Astrocyte (in vitro differentiated cells and primary cell): Measurements from ENCODE around the gene ARHGEF10L. TPM values are rescaled to one million over a fixed set of nuclear protein-coding genes. Genes with fewer than 3 reads are reported as not detected.

Experiments
- DNase-seq: peaks from one replicate; pipeline ENCODE4 v3.0.0-alpha.2; 2010; ENCODE audit warnings: low read depth
- FAIRE-seq: peaks from 2 replicates; lab custom pipeline; 2011; peaks lifted over from hg19 to GRCh38; lab: Jason Lieb, UNC
- H2AFZ ChIP-seq: 2 replicates; pipeline ENCODE4 v1.6.0; 2012; ENCODE audit warnings: low read depth, low read length, inconsistent platforms
- H3K27ac ChIP-seq: 2 replicates; pipeline ENCODE4 v1.5.1; 2011; ENCODE audit warnings: low read depth, low read length, inconsistent platforms
- H3K27me3 ChIP-seq: 2 replicates; pipeline ENCODE4 v1.6.0; 2011; ENCODE audit warnings: low read length, inconsistent platforms; ENCODE audit not compliant: insufficient read depth
- H3K36me3 ChIP-seq: 2 replicates; pipeline ENCODE4 v1.5.1; 2011; ENCODE audit warnings: low read length, inconsistent platforms; ENCODE audit not compliant: insufficient read depth
- H3K4me1 ChIP-seq: 2 replicates; pipeline ENCODE4 v1.5.1; 2011; ENCODE audit warnings: low read length, inconsistent platforms; ENCODE audit not compliant: insufficient read depth
- H3K4me2 ChIP-seq: 2 replicates; pipeline ENCODE4 v1.6.0; 2012; ENCODE audit warnings: low read length, inconsistent platforms
- H3K4me3 ChIP-seq: 2 replicates; pipeline ENCODE4 v1.5.1; 2011; ENCODE audit warnings: low read depth, mild to moderate bottlenecking, low read length, inconsistent platforms; ENCODE audit not compliant: insufficient read depth
- H3K79me2 ChIP-seq: 2 replicates; pipeline ENCODE4 v1.6.0; 2012; ENCODE audit warnings: mild to moderate bottlenecking, low read length, inconsistent platforms; ENCODE audit not compliant: insufficient read depth
- H3K9ac ChIP-seq: 2 replicates; pipeline ENCODE4 v1.6.0; 2012; ENCODE audit warnings: mild to moderate bottlenecking, low read length, inconsistent platforms
- H3K9me3 ChIP-seq: 2 replicates; pipeline ENCODE4 v1.5.1; 2012; ENCODE audit warnings: low read depth, mild to moderate bottlenecking, low read length, inconsistent platforms; ENCODE audit not compliant: insufficient read depth
- H4K20me1 ChIP-seq: 2 replicates; pipeline ENCODE4 v1.6.0; 2012; ENCODE audit warnings: low read length, inconsistent platforms; ENCODE audit not compliant: insufficient read depth
- H3K27ac Mint-ChIP-seq: one replicate; pipeline ENCODE4 v1.8.0; 2021; ENCODE audit warnings: mild to moderate bottlenecking, mixed read lengths; ENCODE audit not compliant: unreplicated experiment
- H3K27me3 Mint-ChIP-seq: one replicate; pipeline ENCODE4 v1.8.0; 2021; ENCODE audit warnings: low read depth, mixed read lengths; ENCODE audit not compliant: unreplicated experiment
- H3K36me3 Mint-ChIP-seq: one replicate; pipeline ENCODE4 v1.8.0; 2021; ENCODE audit warnings: low read depth, mixed read lengths; ENCODE audit not compliant: unreplicated experiment
- H3K4me1 Mint-ChIP-seq: one replicate; pipeline ENCODE4 v1.8.0; 2021; ENCODE audit warnings: low read depth, mixed read lengths; ENCODE audit not compliant: unreplicated experiment
- H3K4me3 Mint-ChIP-seq: one replicate; pipeline ENCODE4 v1.8.0; 2021; ENCODE audit warnings: mild to moderate bottlenecking, moderate library complexity, mixed read lengths; ENCODE audit not compliant: unreplicated experiment
- H3K9me3 Mint-ChIP-seq: one replicate; pipeline ENCODE4 v1.8.0; 2021; ENCODE audit warnings: mild to moderate bottlenecking, mixed read lengths; ENCODE audit not compliant: unreplicated experiment
- CTCF ChIP-seq: IDR thresholded peaks from 2 replicates; pipeline ENCODE4 v1.5.1; 2011; ENCODE audit warnings: low read depth, mild to moderate bottlenecking, inconsistent platforms, low read length, moderate library complexity; ENCODE audit not compliant: insufficient read depth
- EZH2 ChIP-seq: IDR thresholded peaks from 2 replicates; pipeline ENCODE4 v1.6.1; 2012; ENCODE audit warnings: mild to moderate bottlenecking, low read length, inconsistent platforms; ENCODE audit not compliant: insufficient read depth
- total RNA-seq: library from RNA; stranded (reverse); gene quantifications from 2 replicates; pipeline ENCODE4 v1.2.1, GENCODE V29; 2021

Gene ARHGEF10L
- total RNA-seq, 1 donor from 2014 or later: 14.2 TPM

- H3K79me2 ChIP-seq: no peaks in the 10 kb centered on the region
- no peak overlapping the region for H3K9ac ChIP-seq
- no peaks in the 10 kb centered on the region for H3K27me3 ChIP-seq
- TF ChIP-seq CTCF (no peak), EZH2 (no peak)
- H3K36me3 Mint-ChIP-seq: peaks cover 24% of the 10 kb centered on the region
- peaks cover 10% of the 10 kb centered on the region for H3K4me1 Mint-ChIP-seq
- peaks cover 3% of the 10 kb centered on the region for H4K20me1 ChIP-seq
- H3K4me1 ChIP-seq: peaks cover 16% of the 10 kb centered on the region
- no peak overlapping the region for H2AFZ ChIP-seq
- H3K27me3 Mint-ChIP-seq: no peaks in the 10 kb centered on the region
- H3K9me3 Mint-ChIP-seq: no peaks in the 10 kb centered on the region
- no peak for DNase-seq
- no peak overlapping the region for H3K27ac ChIP-seq
- peaks cover 2% of the 10 kb centered on the region for H3K36me3 ChIP-seq
- H3K4me3 ChIP-seq: no peak overlapping the region
- no peak overlapping the region for H3K27ac Mint-ChIP-seq
- H3K4me3 Mint-ChIP-seq: no peak overlapping the region
- no peak overlapping the region for H3K4me2 ChIP-seq
- FAIRE-seq: no peak
- no peaks in the 10 kb centered on the region for H3K9me3 ChIP-seq
Measured at GRCh38 chr1:17631410-17631809, 91.9 kb downstream of the ARHGEF10L start.

DNA sequence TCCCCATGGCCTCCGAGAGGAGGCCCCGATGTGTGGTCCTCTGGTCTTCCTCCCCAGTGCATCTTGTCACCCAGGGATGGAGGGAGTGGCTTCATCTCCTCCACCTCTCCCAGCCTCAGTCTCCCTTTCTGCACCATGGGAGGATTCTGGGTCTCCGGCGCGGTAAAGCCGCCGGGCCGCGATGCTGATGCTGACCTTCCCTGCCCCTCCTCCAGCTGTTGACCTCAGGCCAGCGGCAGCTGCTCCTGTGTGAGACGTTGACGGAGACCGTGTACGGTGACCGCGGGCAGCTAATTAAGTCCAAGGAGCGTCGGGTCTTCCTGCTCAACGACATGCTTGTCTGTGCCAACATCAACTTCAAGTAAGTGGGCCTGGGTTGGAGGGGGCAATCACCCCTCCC is 92.6 kb downstream of the ARHGEF10L start:
- DNase-seq: no peak
- Mint-ChIP-seq H3K27ac (no peak overlapping the region), H3K4me1 (peaks cover 16% of the 10 kb centered on the region), H3K27me3 (no peaks in the 10 kb centered on the region), H3K4me3 (no peak overlapping the region), H3K36me3 (peaks cover 25% of the 10 kb centered on the region), H3K9me3 (no peaks in the 10 kb centered on the region)
- Histone ChIP-seq H3K27me3 (no peaks in the 10 kb centered on the region), H3K36me3 (peaks cover 2% of the 10 kb centered on the region), H3K79me2 (no peaks in the 10 kb centered on the region), H3K9me3 (no peaks in the 10 kb centered on the region), H3K9ac (no peak overlapping the region), H3K4me3 (no peak overlapping the region), H2AFZ (no peak overlapping the region), H3K27ac (no peak overlapping the region), H3K4me2 (peak overlapping the region; percentile 58), H4K20me1 (peaks cover 3% of the 10 kb centered on the region), H3K4me1 (peaks cover 21% of the 10 kb centered on the region)
- TF ChIP-seq CTCF (no peak), EZH2 (no peak)
- no peak for FAIRE-seq

GRCh38 chr1:17632541-17633184 is 93.2 kb downstream of the ARHGEF10L start:
- H3K4me3 ChIP-seq: no peak overlapping the region
- no peaks in the 10 kb centered on the region for H3K9me3 ChIP-seq
- Mint-ChIP-seq H3K27ac (no peak overlapping the region), H3K4me1 (peaks cover 18% of the 10 kb centered on the region), H3K9me3 (no peaks in the 10 kb centered on the region), H3K27me3 (no peaks in the 10 kb centered on the region), H3K4me3 (no peak overlapping the region), H3K36me3 (peaks cover 28% of the 10 kb centered on the region)
- no peak for TF ChIP-seq EZH2
- no peak for TF ChIP-seq CTCF
- no peak overlapping the region for H2AFZ ChIP-seq
- H3K36me3 ChIP-seq: peaks cover 2% of the 10 kb centered on the region
- H3K4me2 ChIP-seq: peak overlapping the region; percentile 58
- H3K79me2 ChIP-seq: no peaks in the 10 kb centered on the region
- H4K20me1 ChIP-seq: peaks cover 3% of the 10 kb centered on the region
- H3K27me3 ChIP-seq: no peaks in the 10 kb centered on the region
- peak overlapping the region; percentile 54 for H3K27ac ChIP-seq
- DNase-seq: peak; percentile 65
- peaks cover 21% of the 10 kb centered on the region for H3K4me1 ChIP-seq
- peak; percentile 47 for FAIRE-seq
- H3K9ac ChIP-seq: peak overlapping the region; percentile 41
